Measurements from ENCODE around the gene EGFLAM. TPM values are rescaled to one million over a fixed set of nuclear protein-coding genes. Genes with fewer than 3 reads are reported as not detected.

Gene EGFLAM
- total RNA-seq, 1 donor from 2014 or later, result 13.2 TPM

- DNase-seq, result no peak
- TF ChIP-seq, protein P1, sequence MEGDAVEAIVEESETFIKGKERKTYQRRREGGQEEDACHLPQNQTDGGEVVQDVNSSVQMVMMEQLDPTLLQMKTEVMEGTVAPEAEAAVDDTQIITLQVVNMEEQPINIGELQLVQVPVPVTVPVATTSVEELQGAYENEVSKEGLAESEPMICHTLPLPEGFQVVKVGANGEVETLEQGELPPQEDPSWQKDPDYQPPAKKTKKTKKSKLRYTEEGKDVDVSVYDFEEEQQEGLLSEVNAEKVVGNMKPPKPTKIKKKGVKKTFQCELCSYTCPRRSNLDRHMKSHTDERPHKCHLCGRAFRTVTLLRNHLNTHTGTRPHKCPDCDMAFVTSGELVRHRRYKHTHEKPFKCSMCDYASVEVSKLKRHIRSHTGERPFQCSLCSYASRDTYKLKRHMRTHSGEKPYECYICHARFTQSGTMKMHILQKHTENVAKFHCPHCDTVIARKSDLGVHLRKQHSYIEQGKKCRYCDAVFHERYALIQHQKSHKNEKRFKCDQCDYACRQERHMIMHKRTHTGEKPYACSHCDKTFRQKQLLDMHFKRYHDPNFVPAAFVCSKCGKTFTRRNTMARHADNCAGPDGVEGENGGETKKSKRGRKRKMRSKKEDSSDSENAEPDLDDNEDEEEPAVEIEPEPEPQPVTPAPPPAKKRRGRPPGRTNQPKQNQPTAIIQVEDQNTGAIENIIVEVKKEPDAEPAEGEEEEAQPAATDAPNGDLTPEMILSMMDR (IDR thresholded peaks at IDR 0.05; ENCODE audit: partially characterized antibody, unreplicated experiment), result no peak
- peaks cover 3% of the 10 kb centered on the region for H3K27me3 Mint-ChIP-seq (ENCODE audit: unreplicated experiment)
- H3K27ac Mint-ChIP-seq (ENCODE audit: unreplicated experiment), result no peak overlapping the region
- no peaks in the 10 kb centered on the region for H3K4me1 Mint-ChIP-seq (ENCODE audit: low read depth, unreplicated experiment)
- H3K9me3 Mint-ChIP-seq (ENCODE audit: unreplicated experiment), result no peaks in the 10 kb centered on the region
- H3K4me3 Mint-ChIP-seq (ENCODE audit: unreplicated experiment), result no peak overlapping the region
- H3K36me3 Mint-ChIP-seq (ENCODE audit: unreplicated experiment), result no peaks in the 10 kb centered on the region
Measured at GRCh38 chr5:38295751-38296150, 37.4 kb downstream of the EGFLAM start.

- H3K27ac Mint-ChIP-seq (ENCODE audit: unreplicated experiment), result no peak overlapping the region
Measured at GRCh38 chr5:38297830-38298608, 39.7 kb downstream of the EGFLAM start.

DNA sequence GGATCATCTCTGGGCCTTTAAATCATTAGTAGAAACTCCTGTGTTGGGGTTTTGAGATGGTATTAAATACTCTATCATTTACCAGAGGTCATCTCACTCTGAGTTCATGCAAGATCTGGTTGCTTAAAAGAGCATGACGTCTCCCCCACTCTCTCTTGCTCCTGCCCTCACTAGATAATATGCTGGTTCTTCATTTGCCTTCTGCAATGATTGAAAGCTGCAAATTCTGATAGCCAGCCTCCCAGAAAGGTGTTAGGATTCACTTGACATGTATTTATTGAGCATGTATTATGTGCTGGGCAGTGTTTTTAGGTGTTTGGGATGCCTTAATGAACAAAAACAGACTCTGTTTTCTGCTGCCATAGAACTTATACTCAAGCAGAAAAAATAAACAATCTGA is 41.2 kb downstream of the EGFLAM start:
- no peaks in the 10 kb centered on the region for H3K4me1 Mint-ChIP-seq (ENCODE audit: low read depth, unreplicated experiment)
- peaks cover 3% of the 10 kb centered on the region for H3K27me3 Mint-ChIP-seq (ENCODE audit: unreplicated experiment)
- H3K36me3 Mint-ChIP-seq (ENCODE audit: unreplicated experiment), result no peaks in the 10 kb centered on the region
- H3K9me3 Mint-ChIP-seq (ENCODE audit: unreplicated experiment), result no peaks in the 10 kb centered on the region
- H3K27ac Mint-ChIP-seq (ENCODE audit: unreplicated experiment), result no peak overlapping the region
- TF ChIP-seq, protein P1 (IDR thresholded peaks at IDR 0.05; ENCODE audit: partially characterized antibody, unreplicated experiment), result no peak
- no peak for DNase-seq
- no peak overlapping the region for H3K4me3 Mint-ChIP-seq (ENCODE audit: unreplicated experiment)

More at GRCh38 chr5:38297830-38298608, 39.7 kb downstream of the EGFLAM start:
- Mint-ChIP-seq H3K4me1 (ENCODE audit: low read depth, unreplicated experiment) (no peaks in the 10 kb centered on the region), H3K36me3 (ENCODE audit: unreplicated experiment) (no peaks in the 10 kb centered on the region), H3K4me3 (ENCODE audit: unreplicated experiment) (no peak overlapping the region), H3K27me3 (ENCODE audit: unreplicated experiment) (peaks cover 3% of the 10 kb centered on the region), H3K9me3 (ENCODE audit: unreplicated experiment) (no peaks in the 10 kb centered on the region)
- no peak for DNase-seq
- TF ChIP-seq, protein P1 (IDR thresholded peaks at IDR 0.05; ENCODE audit: partially characterized antibody, unreplicated experiment), result no peak

DNA sequence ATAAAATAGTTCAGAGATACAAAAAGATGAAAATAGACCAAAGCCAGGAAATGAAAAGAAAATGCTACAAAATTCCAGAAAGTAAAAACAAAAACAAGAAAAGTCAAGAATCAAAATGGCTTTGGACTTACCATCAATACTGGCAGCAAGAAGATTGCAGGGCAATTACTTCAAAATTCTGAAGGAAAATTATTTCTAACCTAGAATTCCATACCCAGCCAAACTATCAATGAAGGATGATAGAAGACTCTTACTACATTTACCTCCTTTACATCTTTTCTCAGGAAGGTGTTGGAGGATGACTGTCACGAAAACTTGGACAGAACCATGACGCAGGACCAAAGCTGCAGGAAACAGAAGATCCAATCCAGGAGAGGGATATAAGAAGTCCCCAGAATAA is 46.8 kb downstream of the EGFLAM start:
- H3K27me3 Mint-ChIP-seq (ENCODE audit: unreplicated experiment), result peaks cover 3% of the 10 kb centered on the region
- H3K4me3 Mint-ChIP-seq (ENCODE audit: unreplicated experiment), result no peak overlapping the region
- no peak overlapping the region for H3K27ac Mint-ChIP-seq (ENCODE audit: unreplicated experiment)
- H3K9me3 Mint-ChIP-seq (ENCODE audit: unreplicated experiment), result no peaks in the 10 kb centered on the region
- TF ChIP-seq, protein P1 (IDR thresholded peaks at IDR 0.05; ENCODE audit: partially characterized antibody, unreplicated experiment), result no peak
- peaks cover 10% of the 10 kb centered on the region for H3K36me3 Mint-ChIP-seq (ENCODE audit: unreplicated experiment)
- DNase-seq, result no peak
- no peaks in the 10 kb centered on the region for H3K4me1 Mint-ChIP-seq (ENCODE audit: low read depth, unreplicated experiment)

DNA sequence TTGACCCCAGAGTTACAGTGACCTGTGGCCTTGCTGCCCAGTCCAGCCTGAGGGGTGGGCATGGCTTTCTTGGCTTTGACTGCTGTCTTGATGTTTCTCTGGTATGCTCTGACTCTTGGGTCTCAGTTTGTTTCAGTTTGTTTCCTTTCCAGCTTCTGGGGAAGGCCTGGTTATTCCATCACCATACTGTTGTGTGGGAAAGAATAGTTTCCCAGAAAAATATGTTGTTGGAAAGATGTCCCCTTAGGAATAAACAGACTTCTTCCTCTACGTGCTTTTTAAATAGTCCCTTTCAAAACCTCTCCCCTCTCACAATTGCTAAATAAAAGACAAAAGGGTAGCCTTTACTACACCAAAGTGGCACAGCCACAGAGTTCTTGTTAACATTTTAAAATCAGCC is 49.5 kb downstream of the EGFLAM start:
- Mint-ChIP-seq H3K36me3 (ENCODE audit: unreplicated experiment) (peaks cover 10% of the 10 kb centered on the region), H3K27ac (ENCODE audit: unreplicated experiment) (no peak overlapping the region), H3K27me3 (ENCODE audit: unreplicated experiment) (no peaks in the 10 kb centered on the region), H3K4me3 (ENCODE audit: unreplicated experiment) (no peak overlapping the region), H3K9me3 (ENCODE audit: unreplicated experiment) (no peaks in the 10 kb centered on the region), H3K4me1 (ENCODE audit: low read depth, unreplicated experiment) (no peaks in the 10 kb centered on the region)
- TF ChIP-seq, protein P1 (IDR thresholded peaks at IDR 0.05; ENCODE audit: partially characterized antibody, unreplicated experiment), result no peak
- DNase-seq, result no peak
